IPS DF 6.9 (cell line): ENCODE results near the gene PET100.

Experiments
- DNase-seq: peaks from one replicate; pipeline ENCODE4 v3.0.0-alpha.2; 2013; ENCODE audit warnings: low read depth, low spot score
- H3K27ac ChIP-seq: one replicate; pipeline ENCODE4 v1.5.1; 2013; ENCODE audit warnings: low read length, control low read depth
- H3K27me3 ChIP-seq: 2 replicates; pipeline ENCODE4 v1.6.1; 2013; ENCODE audit warnings: mild to moderate bottlenecking, low read length; ENCODE audit not compliant: control insufficient read depth, insufficient read depth
- H3K36me3 ChIP-seq: 2 replicates; pipeline ENCODE4 v1.6.1; 2013; ENCODE audit warnings: low read length; ENCODE audit not compliant: control insufficient read depth, insufficient read depth
- H3K4me1 ChIP-seq: 2 replicates; pipeline ENCODE4 v1.6.1; 2013; ENCODE audit warnings: low read length; ENCODE audit not compliant: control insufficient read depth, insufficient read depth
- H3K4me3 ChIP-seq: 2 replicates; pipeline ENCODE4 v1.5.1; 2013; ENCODE audit warnings: mild to moderate bottlenecking, low read length
- H3K9me3 ChIP-seq: 2 replicates; pipeline ENCODE4 v1.6.1; 2013; ENCODE audit warnings: low read length, inconsistent platforms; ENCODE audit not compliant: control insufficient read depth, insufficient read depth
- WGBS: extraction: QIAGEN DNeasy Blood & Tissue Kit; methylation state at CpG from one replicate; pipeline ENCODE4 v1.1.7; 2013; ENCODE audit warnings: mixed read lengths, missing lambda C conversion rate; ENCODE audit not compliant: insufficient read length, insufficient coverage; 5-methylcytosine and 5-hydroxymethylcytosine counted together

Gene PET100

GRCh38 chr19:7629347-7630054 lies at the start of gene PET100, which contains the start of gene XAB2:
TSS of gene PET100 (plus strand) at chr19:7629793. CDS start at chr19:7629834, 41 bp downstream.
TSS of gene XAB2 (minus strand) at chr19:7629545. CDS start at chr19:7629527, 18 bp downstream.
- no peaks in the 10 kb centered on the region for H3K9me3 ChIP-seq
- DNase-seq, result peak; percentile 95
- H3K4me3 ChIP-seq, result peak within 1 kb of the TSS; percentile 89
- no peaks in the 10 kb centered on the region; the same call in 1 of the 2 replicates for H3K27me3 ChIP-seq
- H3K36me3 ChIP-seq, result peaks cover 13% of the 10 kb centered on the region; the same call in 1 of the 2 replicates
- no peaks in the 10 kb centered on the region; the same call in 1 of the 2 replicates for H3K4me1 ChIP-seq
- no CpG with 5 or more reads among the region's 40 CpGs for WGBS
- no peak within 1 kb of the TSS for H3K27ac ChIP-seq

- no peak overlapping the region for H3K27ac ChIP-seq
- no peaks in the 10 kb centered on the region for H3K36me3 ChIP-seq
- no peaks in the 10 kb centered on the region for H3K27me3 ChIP-seq
- no peak overlapping the region for H3K4me3 ChIP-seq
- no peak for DNase-seq
- H3K4me1 ChIP-seq, result no peaks in the 10 kb centered on the region
- no peaks in the 10 kb centered on the region for H3K9me3 ChIP-seq
- WGBS, result no CpG with 5 or more reads among the region's 11 CpGs
These were observed 47.1 kb upstream of the PET100 start for GRCh38 chr19:7582446-7582845.

GRCh38 chr19:7589822-7590221 lies 39.8 kb upstream of the PET100 start:
- Histone ChIP-seq H3K4me1 (no peaks in the 10 kb centered on the region), H3K36me3 (no peaks in the 10 kb centered on the region), H3K27me3 (no peaks in the 10 kb centered on the region), H3K27ac (no peak overlapping the region), H3K9me3 (no peaks in the 10 kb centered on the region), H3K4me3 (no peak overlapping the region)
- DNase-seq, result no peak
- no CpG with 5 or more reads among the region's 7 CpGs for WGBS

- H3K4me3 ChIP-seq, result no peak overlapping the region
- WGBS, result no CpG with 5 or more reads among the region's 8 CpGs
- H3K27ac ChIP-seq, result no peak overlapping the region
- H3K4me1 ChIP-seq, result 0 out of 2 replicates have a peak, but pooled peaks cover 1% of the 10 kb centered on the region
- no peaks in the 10 kb centered on the region for H3K27me3 ChIP-seq
- no peaks in the 10 kb centered on the region for H3K9me3 ChIP-seq
- no peak for DNase-seq
- no peaks in the 10 kb centered on the region for H3K36me3 ChIP-seq
These were observed 39.3 kb upstream of the PET100 start for GRCh38 chr19:7590256-7590655.

- H3K27ac ChIP-seq, result no peak within 1 kb of the TSS
- no peaks in the 10 kb centered on the region for H3K27me3 ChIP-seq
- no peaks in the 10 kb centered on the region for H3K36me3 ChIP-seq
- peaks cover 6% of the 10 kb centered on the region; the same call in 1 of the 2 replicates for H3K4me1 ChIP-seq
- H3K9me3 ChIP-seq, result no peaks in the 10 kb centered on the region
- no CpG with 5 or more reads among the region's 78 CpGs for WGBS
- H3K4me3 ChIP-seq, result peak within 1 kb of the TSS; percentile 52
- peak; percentile 13 for DNase-seq
These were observed 34.0 kb upstream of the PET100 start, which contains the start of gene CAMSAP3 for GRCh38 chr19:7595466-7596133. TSS of gene CAMSAP3 (plus strand) at chr19:7595863. CDS start at chr19:7596003, 140 bp downstream.

- no CpG with 5 or more reads among the region's 70 CpGs for WGBS
- no peak for DNase-seq
- H3K27ac ChIP-seq, result no peak overlapping the region
- H3K4me3 ChIP-seq, result peak overlapping the region; percentile 52
- no peaks in the 10 kb centered on the region for H3K27me3 ChIP-seq
- peaks cover 6% of the 10 kb centered on the region; the same call in 1 of the 2 replicates for H3K4me1 ChIP-seq
- no peaks in the 10 kb centered on the region for H3K9me3 ChIP-seq
- H3K36me3 ChIP-seq, result no peaks in the 10 kb centered on the region
These were observed 33.2 kb upstream of the PET100 start for GRCh38 chr19:7596211-7596937.

- H3K27ac ChIP-seq, result no peak overlapping the region
- DNase-seq, result no peak
- H3K4me1 ChIP-seq, result peaks cover 6% of the 10 kb centered on the region; the same call in 1 of the 2 replicates
- no peaks in the 10 kb centered on the region for H3K9me3 ChIP-seq
- no CpG with 5 or more reads among the region's 9 CpGs for WGBS
- no peaks in the 10 kb centered on the region for H3K36me3 ChIP-seq
- no peak overlapping the region for H3K4me3 ChIP-seq
- H3K27me3 ChIP-seq, result no peaks in the 10 kb centered on the region
These were observed 31.9 kb upstream of the PET100 start for GRCh38 chr19:7597689-7598088.

GRCh38 chr19:7598180-7598579 lies 31.4 kb upstream of the PET100 start:
- H3K4me3 ChIP-seq, result no peak overlapping the region
- H3K27ac ChIP-seq, result no peak overlapping the region
- peaks cover 6% of the 10 kb centered on the region; the same call in 1 of the 2 replicates for H3K4me1 ChIP-seq
- WGBS, result no CpG with 5 or more reads among the region's 6 CpGs
- H3K36me3 ChIP-seq, result no peaks in the 10 kb centered on the region
- H3K27me3 ChIP-seq, result no peaks in the 10 kb centered on the region
- DNase-seq, result no peak
- H3K9me3 ChIP-seq, result no peaks in the 10 kb centered on the region

GRCh38 chr19:7600721-7601120 lies 28.9 kb upstream of the PET100 start:
- no peak overlapping the region for H3K4me3 ChIP-seq
- DNase-seq, result no peak
- no peak overlapping the region for H3K27ac ChIP-seq
- no peaks in the 10 kb centered on the region for H3K36me3 ChIP-seq
- H3K4me1 ChIP-seq, result peaks cover 4% of the 10 kb centered on the region; the same call in 1 of the 2 replicates
- H3K9me3 ChIP-seq, result no peaks in the 10 kb centered on the region
- no peaks in the 10 kb centered on the region for H3K27me3 ChIP-seq

GRCh38 chr19:7602240-7602934 lies 27.2 kb upstream of the PET100 start:
- Histone ChIP-seq H3K36me3 (no peaks in the 10 kb centered on the region), H3K4me1 (peaks cover 2% of the 10 kb centered on the region; the same call in 1 of the 2 replicates), H3K4me3 (no peak overlapping the region), H3K9me3 (no peaks in the 10 kb centered on the region), H3K27me3 (no peaks in the 10 kb centered on the region), H3K27ac (no peak overlapping the region)
- DNase-seq, result no peak
- no CpG with 5 or more reads among the region's 15 CpGs for WGBS
